ENCODE measurements around the gene POMP. TPM values are rescaled to one million over a fixed set of nuclear protein-coding genes. Genes with fewer than 3 reads are reported as not detected.
A peak's percentile ranks its signal among the peaks of the same experiment; 100 is the strongest.

The POMP gene
- total RNA-seq, 4 donors from 2014 or later, result 162 to 188 (median 176) TPM

GRCh38 chr13:28621449-28621848 lies 37.5 kb upstream of the POMP start:
- intact Hi-C loops (cut with DNase I; ENCODE audit: low total_unique reads) (no loop called here), in situ Hi-C loops (cut with MboI; ENCODE audit: low sequenced_read_pairs in 4 of 4) (no loop called here)
- TF ChIP-seq POLR2A (IDR thresholded peaks at IDR 0.05) (no peak), CTCF (IDR thresholded peaks at IDR 0.05 in 4 of 5, conservative IDR thresholded peaks at IDR 0.05 in 1 of 5) (no peak)
- H3K27me3 ChIP-seq, result no peaks in the 10 kb centered on the region
- H3K9me3 ChIP-seq, result no peaks in the 10 kb centered on the region
- no peak overlapping the region for H3K27ac ChIP-seq
- H3K4me1 ChIP-seq, result no peaks in the 10 kb centered on the region
- H3K36me3 ChIP-seq, result no peaks in the 10 kb centered on the region
- DNase-seq (no peak), ATAC-seq (no peak)
- H3K4me3 ChIP-seq, result no peak overlapping the region

- ATAC-seq (no peak), DNase-seq (peak; percentile 34 to 59)
- no peak for TF ChIP-seq POLR2A (IDR thresholded peaks at IDR 0.05)
- intact Hi-C loops (cut with DNase I; ENCODE audit: low total_unique reads), result no loop called here
- in situ Hi-C loops (cut with MboI; ENCODE audit: low sequenced_read_pairs in 4 of 4), result no loop called here
- Histone ChIP-seq H3K27ac (no peak overlapping the region), H3K36me3 (no peaks in the 10 kb centered on the region), H3K4me3 (no peak overlapping the region), H3K9me3 (no peaks in the 10 kb centered on the region), H3K27me3 (no peaks in the 10 kb centered on the region), H3K4me1 (no peaks in the 10 kb centered on the region)
Measured at GRCh38 chr13:28622286-28622685, 36.6 kb upstream of the POMP start.

GRCh38 chr13:28623782-28624706 lies 34.9 kb upstream of the POMP start:
- TF ChIP-seq POLR2A (IDR thresholded peaks at IDR 0.05), result no peak
- intact Hi-C loops (cut with DNase I; ENCODE audit: low total_unique reads), result no loop called here
- in situ Hi-C loops (cut with MboI; ENCODE audit: low sequenced_read_pairs in 4 of 4), result no loop called here

GRCh38 chr13:28624707-28625432 lies 34.1 kb upstream of the POMP start:
- H3K4me1 ChIP-seq, result no peaks in the 10 kb centered on the region
- in situ Hi-C loops (cut with MboI; ENCODE audit: low sequenced_read_pairs in 4 of 4) (loop anchor here in 2 of 4 donors (25.0 kb wide), 1 partner anchor 313 kb away; no protein-coding TSS in a partner anchor), intact Hi-C loops (cut with DNase I; ENCODE audit: low total_unique reads) (no loop called here)
- no peak for DNase-seq
- TF ChIP-seq CTCF (IDR thresholded peaks at IDR 0.05 in 4 of 5, conservative IDR thresholded peaks at IDR 0.05 in 1 of 5) (no peak), POLR2A (IDR thresholded peaks at IDR 0.05) (no peak)
- no peaks in the 10 kb centered on the region for H3K36me3 ChIP-seq
- no peaks in the 10 kb centered on the region for H3K27me3 ChIP-seq
- no peak for ATAC-seq
- H3K9me3 ChIP-seq, result no peaks in the 10 kb centered on the region
- no peak overlapping the region for H3K4me3 ChIP-seq
- H3K27ac ChIP-seq, result no peak overlapping the region

More at GRCh38 chr13:28623782-28624706, 34.9 kb upstream of the POMP start:
- H3K4me1 ChIP-seq, result no peaks in the 10 kb centered on the region
- H3K9me3 ChIP-seq, result no peaks in the 10 kb centered on the region
- no peak for DNase-seq
- no peak for ATAC-seq
- H3K27me3 ChIP-seq, result no peaks in the 10 kb centered on the region
- H3K36me3 ChIP-seq, result no peaks in the 10 kb centered on the region
- no peak overlapping the region for H3K4me3 ChIP-seq
- no peak overlapping the region for H3K27ac ChIP-seq

GRCh38 chr13:28626266-28626665 lies 32.7 kb upstream of the POMP start:
- DNase-seq (no peak), ATAC-seq (no peak)
- Histone ChIP-seq H3K4me1 (no peaks in the 10 kb centered on the region), H3K9me3 (no peaks in the 10 kb centered on the region), H3K27me3 (no peaks in the 10 kb centered on the region), H3K36me3 (no peaks in the 10 kb centered on the region), H3K27ac (no peak overlapping the region), H3K4me3 (no peak overlapping the region)
- intact Hi-C loops (cut with DNase I; ENCODE audit: low total_unique reads) (no loop called here), in situ Hi-C loops (cut with MboI; ENCODE audit: low sequenced_read_pairs in 4 of 4) (loop anchor here in 2 of 4 donors (25.0 kb wide), 1 partner anchor 314 kb away; no protein-coding TSS in a partner anchor)
- TF ChIP-seq CTCF (IDR thresholded peaks at IDR 0.05 in 4 of 5, conservative IDR thresholded peaks at IDR 0.05 in 1 of 5) (no peak), POLR2A (IDR thresholded peaks at IDR 0.05) (no peak)

Measured in gastrocnemius medialis (tissue), 4 donors.